HepG2 (cell line): ENCODE data around the gene DCDC2C.

Source experiments
- EZH2 ChIP-seq: conservative IDR thresholded peaks from 2 replicates; pipeline ENCODE4 v1.6.1; 2012; ENCODE audit warnings: mild to moderate bottlenecking, low read depth, low read length, moderate library complexity
- YEATS2 ChIP-seq: sonication (generic); formaldehyde crosslinking; IDR thresholded peaks from 2 replicates; pipeline ENCODE4 v1.4.0; 2020; ENCODE audit warnings: missing genetic modification reagents, borderline replicate concordance
- ZNF350 ChIP-seq: sonication (generic); formaldehyde crosslinking; IDR thresholded peaks from 2 replicates; pipeline ENCODE4 v1.4.0; 2020; ENCODE audit warnings: mild to moderate bottlenecking, low read depth, missing genetic modification reagents, borderline replicate concordance

DNA sequence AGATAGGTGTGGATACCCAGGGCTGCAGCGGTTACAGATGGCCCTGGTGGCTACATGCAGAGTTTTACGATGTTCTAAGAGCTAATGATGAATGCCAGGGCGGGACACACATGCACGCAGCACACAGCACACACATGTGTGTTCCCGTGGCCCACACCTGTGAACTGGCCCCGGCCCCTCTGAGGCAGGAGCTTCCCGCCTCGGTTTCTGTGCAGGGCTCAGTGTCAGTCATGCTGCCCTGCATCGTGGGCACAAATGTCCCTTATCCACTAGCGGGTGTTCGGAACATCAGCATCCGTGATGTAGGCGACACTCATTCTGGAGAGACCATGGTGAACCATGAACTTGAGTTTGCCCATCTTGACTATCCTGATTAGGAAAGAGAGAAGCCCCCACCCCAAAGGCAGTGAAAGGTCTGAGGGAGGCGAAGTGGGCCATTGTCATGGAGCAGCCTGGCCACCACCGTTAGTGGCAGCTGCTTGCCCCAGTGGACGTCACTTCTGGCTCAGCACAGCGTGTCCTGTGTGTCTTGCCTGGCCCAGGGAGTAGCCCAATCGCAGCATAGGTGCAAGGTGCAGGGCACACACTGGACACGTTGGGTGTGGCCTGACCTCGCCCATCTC, 43.8 kb downstream of the DCDC2C start:
- no peak for TF ChIP-seq EZH2
- no peak for TF ChIP-seq ZNF350 (CRISPR knock-in tag)
- TF ChIP-seq YEATS2 (CRISPR knock-in tag), result no peak
